ENCODE results near the gene CYYR1.

- TF ChIP-seq CTCF (IDR thresholded peaks at IDR 0.05; ENCODE audit: extremely low read depth in 1 of 2, insufficient read depth in 1 of 2, low read depth in 1 of 2, low read length in 2 of 2) (no peak), POLR2A (IDR thresholded peaks at IDR 0.05; ENCODE audit: low read depth, low read length) (no peak), MAX (IDR thresholded peaks at IDR 0.05; ENCODE audit: insufficient read depth, insufficient read length) (no peak), JUN (IDR thresholded peaks at IDR 0.05; ENCODE audit: borderline replicate concordance, insufficient read depth, insufficient read length, low read depth) (no peak)
Measured at GRCh38 chr21:26559099-26559498, 14.0 kb downstream of the CYYR1 start.

All from endothelial cell of umbilical vein (primary cell).